Measurements from ENCODE around the gene NDUFS2.

The NDUFS2 gene

GRCh38 chr1:161228032-161228431 lies 25.9 kb downstream of the NDUFS2 start:
- peak overlapping the region; percentile 76 for H3K27ac ChIP-seq
- no peak for TF ChIP-seq CTCF (conservative IDR thresholded peaks at IDR 0.05)

- H3K27ac ChIP-seq: no peak overlapping the region
- peak; percentile 45 for TF ChIP-seq CTCF (conservative IDR thresholded peaks at IDR 0.05)
These were observed 27.7 kb downstream of the NDUFS2 start for GRCh38 chr1:161229896-161230295.

- no peak for TF ChIP-seq CTCF (conservative IDR thresholded peaks at IDR 0.05)
- H3K27ac ChIP-seq: no peak overlapping the region
These were observed 28.6 kb downstream of the NDUFS2 start for GRCh38 chr1:161230762-161231161.

GRCh38 chr1:161233102-161233501 lies 30.9 kb downstream of the NDUFS2 start:
- no peak for TF ChIP-seq CTCF (conservative IDR thresholded peaks at IDR 0.05)
- no peak overlapping the region for H3K27ac ChIP-seq

GRCh38 chr1:161235957-161236775 lies 34.0 kb downstream of the NDUFS2 start:
- no peak for TF ChIP-seq CTCF (conservative IDR thresholded peaks at IDR 0.05)
- H3K27ac ChIP-seq: no peak overlapping the region

- no peak for TF ChIP-seq CTCF (conservative IDR thresholded peaks at IDR 0.05)
These were observed 35.9 kb downstream of the NDUFS2 start, which contains the start of gene NR1I3 for GRCh38 chr1:161238039-161238473. Gene NR1I3, minus strand, starts transcription at chr1:161238203. Its CDS starts 1,638 bp downstream, at chr1:161236565.

GRCh38 chr1:161241682-161242081 lies 39.5 kb downstream of the NDUFS2 start:
- H3K27ac ChIP-seq: no peak overlapping the region
- no peak for TF ChIP-seq CTCF (conservative IDR thresholded peaks at IDR 0.05)

More at GRCh38 chr1:161238039-161238473, 35.9 kb downstream of the NDUFS2 start, which contains the start of gene NR1I3:
- H3K27ac ChIP-seq: no peak within 1 kb of the TSS
